Epithelial cell of proximal tubule (primary cell): ENCODE results near the gene CD28. TPM values are rescaled to one million over a fixed set of nuclear protein-coding genes. Genes with fewer than 3 reads are reported as not detected.

Source experiments
- DNase-seq: peaks from one replicate; pipeline ENCODE4 v3.0.0-alpha.2; 2011; ENCODE audit warnings: low read depth
- H3K4me3 ChIP-seq: 2 replicates; pipeline ENCODE4 v1.5.1; 2011; ENCODE audit warnings: low read depth, mild to moderate bottlenecking, low read length
- CTCF ChIP-seq: conservative IDR thresholded peaks from 2 replicates; pipeline ENCODE4 v1.5.1; 2012; ENCODE audit warnings: low read depth, mild to moderate bottlenecking, low read length
- total RNA-seq: library from RNA; depleted of rRNA; stranded (reverse); fragments of >200 nt; gene quantifications from 2 replicates; pipeline ENCODE4 v1.2.3, GENCODE V29; 2015

Gene CD28
- total RNA-seq, 1 donor from 2014 or later = not detected

GRCh38 chr2:203664029-203664755, 42.2 kb upstream of the CD28 start:
- TF ChIP-seq CTCF = no peak
- no peak for DNase-seq

GRCh38 chr2:203667838-203668237, 38.6 kb upstream of the CD28 start:
- TF ChIP-seq CTCF = no peak
- no peak overlapping the region for H3K4me3 ChIP-seq
- DNase-seq = no peak

More at GRCh38 chr2:203664029-203664755, 42.2 kb upstream of the CD28 start:
- no peak overlapping the region for H3K4me3 ChIP-seq

GRCh38 chr2:203669820-203670219, 36.6 kb upstream of the CD28 start:
- TF ChIP-seq CTCF = no peak
- DNase-seq = no peak

GRCh38 chr2:203670939-203671338, 35.5 kb upstream of the CD28 start:
- no peak for TF ChIP-seq CTCF
- no peak for DNase-seq
- no peak overlapping the region for H3K4me3 ChIP-seq

More at GRCh38 chr2:203669820-203670219, 36.6 kb upstream of the CD28 start:
- no peak overlapping the region for H3K4me3 ChIP-seq

GRCh38 chr2:203671876-203672275, 34.6 kb upstream of the CD28 start:
- no peak for TF ChIP-seq CTCF
- H3K4me3 ChIP-seq = no peak overlapping the region
- DNase-seq = no peak

GRCh38 chr2:203672856-203673255, 33.6 kb upstream of the CD28 start:
- TF ChIP-seq CTCF = no peak
- DNase-seq = no peak
- no peak overlapping the region for H3K4me3 ChIP-seq

GRCh38 chr2:203673933-203674332, 32.5 kb upstream of the CD28 start:
- DNase-seq = no peak
- no peak for TF ChIP-seq CTCF
- H3K4me3 ChIP-seq = no peak overlapping the region
